HepG2 (cell line): ENCODE data around the gene EPDR1. TPM values are rescaled to one million over a fixed set of nuclear protein-coding genes. Genes with fewer than 3 reads are reported as not detected.

Experiments
- BCL3 ChIP-seq: sonication (generic); formaldehyde crosslinking; IDR thresholded peaks from 2 replicates; pipeline ENCODE4 v1.5.1; 2020; ENCODE audit warnings: mild to moderate bottlenecking, missing genetic modification reagents, moderate library complexity
- HOXA5 ChIP-seq: sonication (generic); formaldehyde crosslinking; IDR thresholded peaks from 2 replicates; pipeline ENCODE4 v1.4.0; 2020; ENCODE audit warnings: missing genetic modification reagents
- PHF21A ChIP-seq: sonication (generic); formaldehyde crosslinking; IDR thresholded peaks from 2 replicates; pipeline ENCODE4 v1.5.0; 2020; ENCODE audit warnings: mild to moderate bottlenecking, missing genetic modification reagents
- RAD21 ChIP-seq: fragments of 450-650 bp; formaldehyde crosslinking; IDR thresholded peaks from 2 replicates; pipeline ENCODE4 v1.5.0; 2020; ENCODE audit warnings: mild to moderate bottlenecking
- SP2 ChIP-seq: sonication (generic); formaldehyde crosslinking; IDR thresholded peaks from 2 replicates; pipeline ENCODE4 v1.5.1; 2020; ENCODE audit warnings: mild to moderate bottlenecking, missing genetic modification reagents
- ZNF235 ChIP-seq: sonication (generic); formaldehyde crosslinking; IDR thresholded peaks from 2 replicates; pipeline ENCODE4 v1.8.1; 2023; ENCODE audit warnings: mild to moderate bottlenecking, missing genetic modification reagents, borderline replicate concordance
- ZNF329 ChIP-seq: sonication (generic); formaldehyde crosslinking; IDR thresholded peaks from 2 replicates; pipeline ENCODE4 v1.9.0; 2021; ENCODE audit warnings: low read depth, mild to moderate bottlenecking, missing genetic modification reagents
- ZNF513 ChIP-seq: sonication (generic); formaldehyde crosslinking; conservative IDR thresholded peaks from 2 replicates; pipeline ENCODE4 v1.5.0; 2020; ENCODE audit warnings: missing genetic modification reagents
- ZZZ3 ChIP-seq: sonication (generic); formaldehyde crosslinking; IDR thresholded peaks from 2 replicates; pipeline ENCODE4 v1.4.0; 2020; ENCODE audit warnings: missing genetic modification reagents, mild to moderate bottlenecking, borderline replicate concordance
- polyA plus RNA-seq, 8 experiments: library from polyadenylated mRNA; depleted of rRNA in 3 of 8; stranded (reverse) in 7 of 8; unstranded in 1 of 8; fragments of >200 nt; fragmentation: Illumina TruSeq in 4 of 8; extraction: Trizol in 4 of 8; gene quantifications; 2 replicates each; pipeline versions ENCODE4 v1.2.1 to v1.2.3, GENCODE V29; 2011 to 2016; ENCODE audit warnings: low read depth in 4 of 8, missing spikeins in 1 of 8, mixed read lengths in 1 of 8; ENCODE audit not compliant: insufficient read depth in 1 of 8
- total RNA-seq, 5 experiments: library from RNA; depleted of rRNA; stranded (reverse); fragments of >200 nt; fragmentation: Illumina TruSeq; extraction: Trizol; gene quantifications; 2 replicates each; pipeline ENCODE4 v1.2.3, GENCODE V29; 2016; ENCODE audit warnings: low read depth in 1 of 5
- TF ChIP-seq, protein P1 (sequence below): sonication (generic); formaldehyde crosslinking; IDR thresholded peaks from 2 replicates; pipeline ENCODE4 v1.8.0; 2023; ENCODE audit warnings: mild to moderate bottlenecking, missing genetic modification reagents
- TF ChIP-seq, protein P2 (sequence below): fragments of 450-650 bp; IDR thresholded peaks from 2 replicates; pipeline ENCODE4 v1.6.1; 2017

Gene EPDR1
- total and polyA plus RNA-seq, 2 of the 13 experiments (the other 11 are each of a cell fraction or from before 2014, with no cell fraction given), result 38.3 to 50.2 TPM

GRCh38 chr7:37920305-37920848 lies at the start of gene EPDR1 (continued):
- TF ChIP-seq BCL3 (CRISPR knock-in tag) (no peak), ZNF329 (CRISPR knock-in tag) (no peak), SP2 (no peak; the same call in 1 of the 2 replicates), RAD21 (CRISPR knock-in tag) (peak; percentile 50), ZNF513 (CRISPR knock-in tag) (no peak), ZZZ3 (CRISPR knock-in tag) (no peak), PHF21A (CRISPR knock-in tag) (no peak), HOXA5 (CRISPR knock-in tag) (no peak; the same call in 1 of the 2 replicates), ZNF235 (CRISPR knock-in tag) (no peak)
- TF ChIP-seq, protein P1, sequence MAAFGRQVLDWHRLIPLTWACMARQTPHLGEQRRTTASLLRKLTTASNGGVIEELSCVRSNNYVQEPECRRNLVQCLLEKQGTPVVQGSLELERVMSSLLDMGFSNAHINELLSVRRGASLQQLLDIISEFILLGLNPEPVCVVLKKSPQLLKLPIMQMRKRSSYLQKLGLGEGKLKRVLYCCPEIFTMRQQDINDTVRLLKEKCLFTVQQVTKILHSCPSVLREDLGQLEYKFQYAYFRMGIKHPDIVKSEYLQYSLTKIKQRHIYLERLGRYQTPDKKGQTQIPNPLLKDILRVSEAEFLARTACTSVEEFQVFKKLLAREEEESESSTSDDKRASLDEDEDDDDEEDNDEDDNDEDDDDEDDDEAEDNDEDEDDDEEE (CRISPR knock-in tag), result no peak
- TF ChIP-seq, protein P2, sequence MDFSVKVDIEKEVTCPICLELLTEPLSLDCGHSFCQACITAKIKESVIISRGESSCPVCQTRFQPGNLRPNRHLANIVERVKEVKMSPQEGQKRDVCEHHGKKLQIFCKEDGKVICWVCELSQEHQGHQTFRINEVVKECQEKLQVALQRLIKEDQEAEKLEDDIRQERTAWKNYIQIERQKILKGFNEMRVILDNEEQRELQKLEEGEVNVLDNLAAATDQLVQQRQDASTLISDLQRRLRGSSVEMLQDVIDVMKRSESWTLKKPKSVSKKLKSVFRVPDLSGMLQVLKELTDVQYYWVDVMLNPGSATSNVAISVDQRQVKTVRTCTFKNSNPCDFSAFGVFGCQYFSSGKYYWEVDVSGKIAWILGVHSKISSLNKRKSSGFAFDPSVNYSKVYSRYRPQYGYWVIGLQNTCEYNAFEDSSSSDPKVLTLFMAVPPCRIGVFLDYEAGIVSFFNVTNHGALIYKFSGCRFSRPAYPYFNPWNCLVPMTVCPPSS, result no peak
